HG03575 (cell line): ENCODE data around the gene RNASE8.
"Not testable (repeated sequence)": the region's sequence is repeated elsewhere in the genome, so short reads cannot be mapped to it uniquely, and the experiment has no call there.

Experiments used
- ATAC-seq: cut with Tn5 transposase; IDR thresholded peaks from one replicate; pipeline ENCODE4 v1.9.1; 2021; ENCODE audit not compliant: unreplicated experiment, insufficient number of reproducible peaks, low FRiP score; ENCODE audit errors: extremely low read depth

The RNASE8 gene

DNA sequence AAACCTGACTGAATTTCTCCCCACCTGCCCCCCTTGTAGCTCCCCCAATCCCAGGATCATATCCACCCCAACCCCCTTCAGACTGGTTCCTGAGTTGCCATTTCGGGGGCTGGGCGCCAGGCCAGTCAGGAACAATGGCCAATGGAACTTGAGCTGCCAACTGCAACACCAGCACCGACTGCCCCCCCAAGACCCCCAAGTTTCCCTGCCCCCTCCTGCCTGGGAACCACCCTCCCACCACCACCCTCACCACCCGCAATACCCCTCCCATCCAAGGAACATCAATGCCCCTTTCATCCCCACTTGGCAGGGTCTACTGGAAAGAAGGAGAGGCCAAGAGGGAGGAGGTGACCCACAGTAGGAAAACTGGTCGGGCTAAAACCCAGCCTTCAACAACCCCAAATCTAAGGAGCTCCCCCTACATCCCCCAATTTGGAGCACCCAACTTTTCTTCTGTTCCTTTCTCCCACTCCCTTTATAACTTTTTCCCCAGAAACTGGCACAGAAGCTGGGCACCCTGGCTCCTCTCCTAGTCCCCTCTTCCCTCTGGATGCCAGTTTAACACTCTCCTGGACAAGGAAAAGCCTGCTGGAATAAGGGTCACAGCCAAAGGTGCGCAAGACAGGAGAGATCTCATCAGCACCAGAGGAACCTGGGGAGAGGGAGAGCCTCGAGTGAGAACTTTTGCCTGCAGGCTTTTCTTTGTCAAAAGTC, 31.2 kb upstream of the RNASE8 start:
- no peak for ATAC-seq

DNA sequence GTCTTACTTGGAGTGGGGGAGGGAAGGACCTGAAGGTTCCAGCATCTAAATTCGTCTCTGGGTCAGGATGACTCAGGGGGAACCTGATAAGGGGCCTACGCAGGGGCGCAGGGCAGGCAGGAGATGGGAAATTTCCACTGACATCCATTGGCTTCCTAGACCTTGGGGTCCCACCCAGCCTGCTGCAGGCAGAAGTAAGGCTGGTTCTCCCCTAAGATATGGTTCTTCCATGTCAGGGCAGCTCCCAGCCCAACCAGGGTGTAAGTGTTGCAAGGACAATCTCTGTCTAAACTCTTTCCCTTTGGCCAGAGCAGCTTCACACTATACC, 30.7 kb upstream of the RNASE8 start:
- no peak for ATAC-seq

DNA sequence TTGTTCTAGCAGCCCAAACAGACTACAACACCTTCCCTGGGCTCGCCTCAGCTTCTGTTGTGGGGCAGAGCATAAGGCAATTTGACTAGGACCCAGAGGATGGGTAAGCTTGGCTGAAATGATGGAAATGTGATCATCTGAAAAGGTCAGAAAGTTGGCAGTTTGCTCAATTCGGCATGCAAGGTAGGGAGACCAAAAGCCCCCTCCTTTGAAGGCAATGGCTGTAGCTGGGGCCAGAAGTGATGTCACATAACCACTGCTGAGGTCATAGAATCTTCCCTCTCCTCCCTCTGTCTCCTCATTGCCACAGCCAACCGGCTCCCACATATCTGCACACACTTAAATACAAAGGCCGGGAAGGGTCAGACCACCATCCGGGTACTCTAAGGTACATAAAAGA, 27.7 kb upstream of the RNASE8 start, which contains the start of gene TPPP2:
TSS of gene TPPP2 (plus strand) at position 301 of the 400 bp plus-strand sequence. CDS start 365 bp downstream, outside the sequence.
- no peak for ATAC-seq

DNA sequence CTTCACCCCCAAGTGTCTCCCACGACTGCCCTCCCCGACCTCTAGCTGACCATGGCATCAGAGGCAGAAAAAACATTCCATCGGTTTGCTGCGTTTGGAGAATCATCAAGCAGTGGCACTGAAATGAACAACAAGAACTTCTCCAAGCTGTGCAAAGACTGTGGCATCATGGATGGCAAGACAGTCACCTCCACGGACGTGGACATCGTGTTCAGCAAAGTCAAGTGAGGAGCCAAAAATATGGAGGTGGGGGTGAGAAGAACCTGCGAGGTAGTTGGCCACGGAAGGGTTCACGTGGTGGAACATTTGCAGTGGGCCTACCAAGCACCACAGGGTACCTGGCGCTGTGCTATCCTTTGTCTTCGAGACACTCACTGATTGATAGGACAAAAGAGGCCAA, 27.1 kb upstream of the RNASE8 start:
- no peak for ATAC-seq

DNA sequence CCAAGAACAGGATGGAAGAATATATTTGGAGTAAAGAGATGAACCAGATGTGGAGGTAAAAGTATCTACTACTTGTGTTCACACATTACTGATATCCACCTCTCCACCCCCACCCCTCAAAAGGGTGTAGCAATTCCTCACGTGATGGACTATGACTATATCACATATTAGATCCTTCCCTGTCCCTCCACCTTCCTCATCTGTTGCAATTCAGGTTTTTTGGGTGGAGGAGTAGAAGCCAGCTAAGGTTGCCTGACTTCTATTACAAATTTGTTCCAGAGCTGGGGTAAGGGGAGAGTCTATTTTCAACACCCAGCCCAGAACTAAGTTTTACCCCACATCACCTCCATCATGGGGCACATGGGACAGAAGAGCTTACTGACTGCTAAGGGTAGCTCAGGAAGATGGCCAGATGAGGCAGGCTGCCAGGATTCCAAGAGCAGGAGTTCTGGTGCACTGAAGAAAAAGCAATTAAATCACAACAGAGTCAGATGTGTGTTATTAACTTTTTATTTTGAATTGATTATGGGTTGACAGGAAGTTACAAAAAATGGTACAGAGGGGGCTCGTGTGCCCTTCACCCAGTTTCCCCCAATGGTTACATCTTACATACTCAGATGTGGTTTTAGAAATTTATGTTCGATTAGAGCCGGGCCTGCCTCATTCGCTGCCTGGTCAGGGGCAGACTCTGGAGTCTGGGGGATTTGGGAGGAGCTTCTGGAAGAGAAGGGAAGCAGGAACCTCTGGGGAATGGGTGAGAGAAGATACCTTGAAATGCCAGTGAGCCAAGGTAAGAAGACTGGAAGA, 25.1 kb upstream of the RNASE8 start:
- no peak for ATAC-seq

DNA sequence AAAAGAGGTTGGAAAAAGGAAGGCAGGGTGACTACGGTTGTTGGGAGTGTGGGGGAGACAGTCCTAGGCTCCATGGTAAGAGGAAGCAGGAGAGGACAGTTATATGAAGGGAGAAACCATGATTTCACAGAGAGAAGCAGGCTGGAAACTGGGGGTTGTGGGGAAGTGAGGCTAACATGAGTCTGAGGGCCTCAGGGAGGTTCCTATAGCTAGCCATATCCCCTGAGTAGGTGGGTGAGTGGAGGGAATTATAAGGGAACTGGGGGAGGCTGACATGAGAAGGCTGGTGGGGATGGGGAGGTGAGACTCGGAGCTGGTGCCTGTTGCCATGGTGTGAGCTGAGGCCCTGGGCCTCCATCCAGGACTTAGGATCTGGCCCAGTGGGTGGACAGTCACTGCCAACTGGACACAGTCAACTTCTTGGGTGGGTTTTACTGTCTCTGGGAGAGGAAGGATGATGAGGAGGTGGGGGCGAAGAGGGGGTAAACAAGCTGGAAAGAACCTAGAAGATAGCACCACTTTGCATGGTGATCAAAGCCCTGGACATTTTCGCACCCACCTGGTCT, 24.4 kb upstream of the RNASE8 start:
- no peak for ATAC-seq

DNA sequence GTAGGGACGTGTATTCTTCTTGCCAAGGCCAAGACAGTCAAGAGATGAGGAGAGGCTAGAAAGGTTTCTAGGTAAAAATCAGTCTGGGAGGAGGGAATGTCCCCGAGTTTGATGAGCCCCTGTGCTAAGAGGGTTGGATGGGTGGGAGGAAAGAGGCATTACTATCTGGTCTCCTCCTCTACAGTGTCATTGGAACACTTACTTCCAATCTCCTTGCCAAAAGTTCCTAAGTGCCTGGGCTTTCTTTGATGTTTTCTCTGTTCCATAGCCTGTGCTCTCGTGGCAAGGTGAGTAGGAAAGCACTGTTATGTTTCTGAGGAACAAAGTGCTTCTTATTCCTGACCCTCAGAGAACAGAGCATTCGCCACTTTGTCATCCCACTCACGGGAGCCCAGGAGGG, 22.9 kb upstream of the RNASE8 start, which contains the start of gene RNASE13:
TSS of gene RNASE13 (minus strand) at position 101 of the 400 bp plus-strand sequence. CDS start 519 bp downstream, outside the sequence.
- no peak for ATAC-seq

DNA sequence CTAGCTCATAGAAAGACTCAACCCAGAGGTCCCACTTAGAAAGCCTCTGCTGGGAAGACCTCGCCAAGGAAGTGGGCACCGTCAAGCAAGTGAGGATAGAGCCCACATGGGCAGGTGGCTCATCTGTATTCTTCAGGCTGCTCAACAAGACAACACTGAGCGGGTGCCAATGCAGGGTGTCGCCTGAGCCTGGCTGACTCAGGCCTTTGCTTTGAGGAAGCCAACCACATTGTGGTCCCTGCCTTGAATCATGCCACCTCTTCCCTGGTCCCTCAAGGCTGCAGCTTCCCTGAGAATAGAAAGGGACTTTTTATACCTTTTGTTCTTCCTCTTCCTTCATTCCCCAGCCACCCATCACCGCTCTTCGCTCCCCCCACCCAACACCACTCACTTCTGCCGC, 20.9 kb upstream of the RNASE8 start:
- no peak for ATAC-seq

DNA sequence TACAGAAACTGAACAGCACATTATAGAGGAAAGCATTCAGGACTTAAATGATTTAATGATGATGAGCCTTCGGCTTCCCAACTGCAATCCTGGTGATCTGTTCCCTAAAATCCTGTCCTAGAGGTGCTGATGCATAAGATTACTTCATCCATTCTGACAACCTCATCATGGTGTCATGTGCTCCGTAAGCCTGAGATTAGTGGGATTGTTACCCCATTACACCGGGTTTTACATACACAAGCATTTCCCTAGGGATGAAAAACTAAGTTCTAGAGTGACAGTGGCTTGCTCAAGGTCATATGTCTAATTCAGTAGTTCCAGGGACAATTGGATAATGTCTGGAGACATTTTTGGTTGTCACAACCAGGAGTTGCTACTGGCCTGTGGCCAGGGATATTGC, 20.5 kb upstream of the RNASE8 start:
- ATAC-seq: no peak

DNA sequence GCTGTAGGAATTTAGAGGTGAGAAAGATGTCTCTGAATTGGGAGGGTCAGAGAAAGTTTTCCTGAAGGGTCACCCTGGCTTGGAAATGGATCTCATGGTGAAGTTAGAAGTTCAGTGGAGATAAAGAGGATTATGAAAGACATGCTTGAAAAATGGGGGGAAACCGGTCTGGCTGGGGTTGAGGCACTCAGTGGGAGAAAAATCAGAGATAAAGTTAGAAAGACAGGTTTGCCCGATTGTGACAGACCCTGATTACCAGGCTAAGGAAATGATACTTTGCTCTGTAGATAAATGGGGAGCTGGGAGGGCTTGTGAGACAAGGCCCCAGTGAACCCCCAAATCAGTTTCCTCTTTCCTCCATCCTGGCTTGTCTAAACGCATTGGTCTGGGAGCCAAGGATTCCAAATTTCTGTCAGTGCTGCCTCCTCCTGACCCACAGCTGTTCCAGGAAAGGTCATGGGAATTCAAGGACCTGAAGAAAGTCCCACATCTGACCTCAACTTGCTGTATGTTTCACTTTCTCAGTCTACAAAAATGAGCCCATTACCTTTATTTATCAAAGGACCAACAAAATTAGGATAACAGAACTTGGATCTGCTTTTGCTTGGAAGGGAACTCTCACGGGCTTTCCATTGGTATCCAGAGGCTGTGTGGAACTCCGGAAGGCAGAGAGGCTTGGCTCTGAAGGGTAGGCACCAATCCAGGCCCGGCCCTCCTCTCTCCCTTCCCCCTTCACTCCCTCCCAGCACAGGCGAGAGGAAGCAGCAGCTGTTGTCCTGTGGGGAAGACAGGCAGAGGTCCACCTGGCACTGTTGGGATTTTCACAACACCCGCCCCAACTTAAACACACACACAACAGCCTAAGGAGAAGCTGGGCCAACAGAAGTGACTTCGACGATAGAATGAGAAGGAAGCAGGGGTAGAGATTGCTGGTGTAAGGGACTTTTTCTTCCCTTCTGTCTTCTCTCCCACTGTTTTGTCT, 18.9 kb upstream of the RNASE8 start:
- ATAC-seq: no peak

DNA sequence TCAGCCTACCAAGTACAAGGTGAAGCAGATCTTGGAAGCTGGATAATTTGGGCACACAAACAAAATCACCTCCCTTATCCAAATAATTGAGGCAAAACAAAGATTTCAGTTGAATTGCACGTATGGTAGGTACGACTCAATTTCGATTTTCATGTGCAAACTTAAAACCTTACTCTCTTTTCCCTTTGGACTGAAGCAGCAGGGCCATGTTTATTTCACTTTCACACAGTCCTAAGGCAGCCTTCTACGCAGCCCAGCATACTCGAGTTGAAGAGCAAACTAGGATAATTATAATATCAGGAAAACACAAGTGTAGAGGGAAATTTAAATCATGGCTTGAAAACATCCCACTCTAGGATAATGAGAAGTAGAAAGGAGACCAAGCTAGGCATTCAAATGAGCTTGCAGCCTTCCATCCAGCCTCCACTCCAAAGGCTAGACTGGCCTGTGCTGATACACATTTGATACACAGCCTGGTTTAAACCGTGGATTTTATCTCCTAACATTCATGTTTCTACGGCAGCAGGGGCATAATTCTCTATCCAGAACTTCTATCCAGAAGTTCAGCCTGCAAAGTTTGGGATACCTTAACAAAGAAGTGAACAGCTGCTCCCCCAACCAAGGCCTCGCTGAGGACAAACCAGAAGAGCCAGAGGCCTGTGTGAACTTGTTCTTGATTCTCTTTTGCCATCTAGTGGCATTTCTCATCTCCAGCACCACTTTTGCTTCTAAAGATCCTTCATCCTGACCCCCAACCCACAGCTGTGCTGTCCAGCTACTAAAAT, 17.8 kb upstream of the RNASE8 start:
- no peak for ATAC-seq

DNA sequence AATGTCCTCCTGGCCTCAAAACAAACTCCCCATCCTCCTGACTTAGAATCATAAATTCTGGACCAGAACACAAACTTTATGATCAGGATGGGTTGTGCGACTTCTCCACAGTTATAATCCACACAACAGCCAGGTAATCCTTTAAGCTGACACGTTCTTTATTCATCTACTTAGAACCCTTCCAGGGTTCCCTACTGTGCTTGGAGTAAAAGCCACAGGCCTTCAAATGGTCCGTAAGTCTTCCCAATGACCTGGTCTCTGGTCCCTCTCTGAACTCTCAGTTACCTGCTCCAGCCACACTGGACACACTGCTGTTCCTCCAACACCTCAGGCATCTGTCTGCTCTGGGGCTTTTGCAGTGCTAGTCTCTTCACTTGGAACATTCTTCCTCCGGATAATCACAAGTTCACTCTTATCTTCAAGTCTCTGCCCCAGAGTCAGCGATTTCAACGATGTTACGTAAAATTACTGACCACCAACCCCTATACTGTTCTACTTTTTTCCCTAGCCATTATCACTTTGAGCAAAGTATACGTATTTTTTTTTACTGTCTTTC, 17.2 kb upstream of the RNASE8 start:
- no peak for ATAC-seq

DNA sequence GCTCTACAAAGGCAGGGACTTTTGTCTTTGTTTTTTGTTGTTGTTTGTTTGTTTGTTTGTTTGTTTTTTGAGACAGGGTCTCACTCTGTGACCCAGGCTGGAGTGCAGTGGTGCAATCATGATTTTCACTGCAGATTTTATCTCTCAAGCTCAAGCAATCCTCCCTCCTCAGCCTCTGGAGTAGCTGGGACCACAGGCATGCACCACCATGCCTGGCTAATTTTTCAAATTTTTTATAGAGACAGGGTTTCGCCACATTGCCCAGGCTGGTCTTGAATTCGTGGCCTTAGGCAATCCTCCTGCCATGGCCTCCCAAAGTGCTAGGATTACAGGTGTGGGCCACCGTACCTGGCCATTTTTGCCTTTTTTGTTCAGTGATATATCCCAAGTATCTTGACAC, 16.7 kb upstream of the RNASE8 start:
- not testable (repeated sequence) for ATAC-seq

DNA sequence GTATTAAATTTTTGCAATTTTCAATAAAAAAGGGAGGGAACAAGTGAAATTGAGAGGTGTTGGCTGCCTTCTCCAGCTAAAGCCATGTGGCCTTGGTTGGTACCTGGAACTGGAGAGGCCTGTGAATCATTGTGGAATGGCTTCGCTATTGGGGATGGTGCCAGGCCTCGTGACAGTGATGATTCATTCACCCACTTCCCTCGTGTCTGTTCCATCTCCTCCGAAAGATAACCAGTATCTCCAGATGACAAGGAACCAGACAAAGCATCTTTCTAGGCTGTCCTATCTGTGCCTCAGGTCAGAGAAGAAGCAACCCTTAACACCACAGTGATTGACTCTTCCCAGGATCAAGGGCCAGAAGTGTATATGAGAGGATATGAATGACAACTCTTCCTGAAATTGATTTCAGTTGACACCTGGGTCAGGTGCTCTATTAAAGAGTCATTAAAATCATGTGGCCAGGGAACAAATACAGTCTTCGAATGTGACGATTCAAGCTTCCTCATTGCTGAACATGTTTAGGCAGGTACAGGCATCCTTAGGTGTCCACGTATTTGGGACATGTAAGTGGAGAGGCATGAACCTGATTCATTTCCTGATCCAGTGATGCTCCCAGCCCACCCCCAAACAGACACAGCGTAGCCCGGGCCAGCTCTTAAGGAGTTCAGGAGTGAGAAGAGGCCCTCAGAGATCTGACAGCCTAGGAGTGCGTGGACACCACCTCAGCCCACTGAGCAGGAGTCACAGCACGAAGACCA, 15.8 kb upstream of the RNASE8 start, which contains the start of gene RNASE7:
TSS of gene RNASE7 (plus strand) at position 687 of the 758 bp plus-strand sequence. CDS start 631 bp downstream, outside the sequence.
- no peak for ATAC-seq

DNA sequence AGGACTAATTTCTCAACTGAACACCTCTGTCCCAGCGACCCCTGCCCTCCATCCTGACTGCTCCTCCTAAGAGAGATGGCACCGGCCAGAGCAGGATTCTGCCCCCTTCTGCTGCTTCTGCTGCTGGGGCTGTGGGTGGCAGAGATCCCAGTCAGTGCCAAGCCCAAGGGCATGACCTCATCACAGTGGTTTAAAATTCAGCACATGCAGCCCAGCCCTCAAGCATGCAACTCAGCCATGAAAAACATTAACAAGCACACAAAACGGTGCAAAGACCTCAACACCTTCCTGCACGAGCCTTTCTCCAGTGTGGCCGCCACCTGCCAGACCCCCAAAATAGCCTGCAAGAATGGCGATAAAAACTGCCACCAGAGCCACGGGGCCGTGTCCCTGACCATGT, 14.7 kb upstream of the RNASE8 start:
- no peak for ATAC-seq

DNA sequence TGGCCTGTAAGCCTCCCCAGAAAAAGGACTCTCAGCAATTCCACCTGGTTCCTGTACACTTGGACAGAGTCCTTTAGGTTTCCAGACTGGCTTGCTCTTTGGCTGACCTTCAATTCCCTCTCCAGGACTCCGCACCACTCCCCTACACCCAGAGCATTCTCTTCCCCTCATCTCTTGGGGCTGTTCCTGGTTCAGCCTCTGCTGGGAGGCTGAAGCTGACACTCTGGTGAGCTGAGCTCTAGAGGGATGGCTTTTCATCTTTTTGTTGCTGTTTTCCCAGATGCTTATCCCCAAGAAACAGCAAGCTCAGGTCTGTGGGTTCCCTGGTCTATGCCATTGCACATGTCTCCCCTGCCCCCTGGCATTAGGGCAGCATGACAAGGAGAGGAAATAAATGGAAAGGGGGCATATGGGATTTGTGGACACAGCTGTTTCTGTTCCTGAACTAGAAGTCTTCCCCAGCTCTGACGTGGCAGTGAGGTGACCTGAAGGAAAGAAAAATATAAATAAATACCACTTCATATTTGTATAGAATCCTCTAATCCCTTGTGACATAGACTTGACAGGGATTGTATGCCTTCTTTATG, 14.1 kb upstream of the RNASE8 start:
- no peak for ATAC-seq
